ENCODE results near the gene NCAM1.

GRCh38 chr11:113188371-113188834 lies 227.2 kb downstream of the NCAM1 start:
- TF ChIP-seq POLR2AphosphoS5 (IDR thresholded peaks at IDR 0.05) = no peak
- TF ChIP-seq CTCF (IDR thresholded peaks at IDR 0.05 in 8 of 11, conservative IDR thresholded peaks at IDR 0.05 in 3 of 11) = no peak

Measured in spleen (tissue), 7 donors.